MM.1S (cell line): ENCODE results near the gene CTU2.

Experiments
- DNase-seq: peaks from one replicate; pipeline ENCODE4 v3.0.0-alpha.2; 2015
- H2AFZ ChIP-seq: fragments of 300-600 bp; sonication (generic); 2 replicates; pipeline ENCODE4 v1.6.0; 2016; ENCODE audit warnings: antibody characterized with exemption, low read length
- H3F3A ChIP-seq: fragments of 300-600 bp; sonication (generic); 2 replicates; pipeline ENCODE4 v1.6.1; 2016; ENCODE audit warnings: mild to moderate bottlenecking, antibody characterized with exemption, low read length, moderate library complexity, mixed read lengths; ENCODE audit not compliant: insufficient read depth
- H3K27ac ChIP-seq: fragments of 300-600 bp; sonication (generic); 2 replicates; pipeline ENCODE4 v1.5.1; 2016; ENCODE audit warnings: mild to moderate bottlenecking, low read length
- H3K27me3 ChIP-seq: fragments of 300-600 bp; sonication (generic); replicated peaks from 2 replicates; pipeline ENCODE4 v1.6.0; 2016; ENCODE audit warnings: low read length; ENCODE audit not compliant: insufficient read depth
- H3K36me3 ChIP-seq: fragments of 300-600 bp; sonication (generic); replicated peaks from 2 replicates; pipeline ENCODE4 v1.6.1; 2016; ENCODE audit warnings: mild to moderate bottlenecking, low read length, mixed read lengths; ENCODE audit not compliant: insufficient read depth
- H3K4me1 ChIP-seq: fragments of 300-600 bp; sonication (generic); 2 replicates; pipeline ENCODE4 v1.6.1; 2016; ENCODE audit warnings: low read length, mixed read lengths
- H3K4me2 ChIP-seq: fragments of 300-600 bp; sonication (generic); 2 replicates; pipeline ENCODE4 v1.6.0; 2016; ENCODE audit warnings: low read depth, low read length
- H3K4me3 ChIP-seq: fragments of 300-600 bp; sonication (generic); 2 replicates; pipeline ENCODE4 v1.5.1; 2016; ENCODE audit warnings: low read length, mixed read lengths
- H3K79me2 ChIP-seq: fragments of 300-600 bp; sonication (generic); 2 replicates; pipeline ENCODE4 v1.6.1; 2016; ENCODE audit warnings: mixed run types, low read length, mixed read lengths
- H3K9ac ChIP-seq: fragments of 300-600 bp; sonication (generic); 2 replicates; pipeline ENCODE4 v1.6.1; 2016; ENCODE audit warnings: low read length, mixed read lengths
- H3K9me2 ChIP-seq: fragments of 300-600 bp; sonication (generic); replicated peaks from 2 replicates; pipeline ENCODE4 v1.6.1; 2016; ENCODE audit warnings: mild to moderate bottlenecking, low read length, mixed read lengths; ENCODE audit not compliant: insufficient read depth
- H3K9me3 ChIP-seq: fragments of 300-600 bp; sonication (generic); replicated peaks from 2 replicates; pipeline ENCODE4 v1.6.1; 2016; ENCODE audit warnings: mild to moderate bottlenecking, low read length, mixed read lengths; ENCODE audit not compliant: insufficient read depth
- H4K20me1 ChIP-seq: fragments of 300-600 bp; sonication (generic); 2 replicates; pipeline ENCODE4 v1.6.1; 2016; ENCODE audit warnings: mild to moderate bottlenecking, low read length, moderate library complexity, mixed read lengths; ENCODE audit not compliant: insufficient read depth
- EZH2 ChIP-seq: fragments of 300-600 bp; sonication (generic); optimal IDR thresholded peaks from 2 replicates; pipeline ENCODE3; 2017; ENCODE audit warnings: low read depth, mild to moderate bottlenecking, antibody characterized with exemption, low read length, mixed read lengths
- EZH2phosphoT487 ChIP-seq: fragments of 300-600 bp; sonication (generic); IDR thresholded peaks from 2 replicates; pipeline ENCODE4 v1.6.1; 2018; ENCODE audit warnings: antibody characterized with exemption, low read length
- TF ChIP-seq, protein P1 (sequence below): fragments of 300-600 bp; sonication (generic); IDR thresholded peaks from 2 replicates; pipeline ENCODE4 v1.5.1; 2016; ENCODE audit warnings: antibody characterized with exemption, low read length, mixed read lengths

Gene CTU2

DNA sequence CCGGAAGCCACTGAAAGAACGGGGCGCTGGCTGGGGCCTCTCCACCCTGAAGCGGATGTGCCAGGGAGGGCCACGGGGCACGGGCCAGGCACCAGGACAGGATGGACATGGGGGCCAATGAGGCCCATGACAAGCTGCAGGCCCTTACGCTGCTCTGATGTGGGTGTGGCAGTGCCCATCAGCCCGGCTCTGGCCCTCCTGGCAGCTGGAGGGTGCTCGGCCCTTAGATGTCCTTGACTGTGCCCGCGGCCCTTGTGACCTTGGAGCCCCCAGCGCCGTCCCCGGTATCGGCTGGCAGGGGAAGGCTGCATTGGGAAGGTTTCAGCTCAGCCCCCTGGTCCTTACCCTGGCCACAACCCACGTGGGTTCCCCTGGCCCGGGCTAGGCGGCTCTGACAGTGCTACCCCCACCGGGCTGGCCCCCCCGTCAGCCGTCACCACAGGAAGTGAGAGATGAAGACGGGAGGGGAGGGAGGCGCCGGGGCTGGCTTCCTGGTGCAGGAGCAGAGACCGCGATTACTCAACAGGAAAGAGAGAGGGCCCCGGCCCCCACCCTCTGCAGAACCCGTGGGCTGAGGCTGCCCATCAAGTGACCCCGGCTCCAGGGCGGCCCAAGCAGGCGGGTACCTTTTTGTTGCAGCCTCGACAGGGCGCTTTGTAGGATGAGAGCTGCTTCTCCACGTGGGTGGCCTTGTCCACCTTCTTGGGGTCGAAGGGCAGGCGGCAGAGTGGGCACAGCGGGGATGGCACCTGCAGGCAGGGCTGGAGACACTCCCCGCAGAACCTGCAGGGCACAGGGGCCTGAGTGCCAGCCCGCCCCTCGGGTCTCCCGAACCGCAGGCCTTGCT lies 5.4 kb upstream of the CTU2 start:
- Histone ChIP-seq H3K4me2 (peak overlapping the region; percentile 76), H3K27ac (peak overlapping the region; percentile 69), H3K9me2 (no peaks in the 10 kb centered on the region), H3K9me3 (no peaks in the 10 kb centered on the region), H3K36me3 (no peaks in the 10 kb centered on the region), H2AFZ (no peak overlapping the region), H3K4me3 (peak overlapping the region; percentile 52), H3F3A (no peaks in the 10 kb centered on the region; the same call in 1 of the 2 replicates), H3K79me2 (peaks cover 29% of the 10 kb centered on the region), H3K9ac (peak overlapping the region; percentile 62), H4K20me1 (no peaks in the 10 kb centered on the region), H3K27me3 (no peaks in the 10 kb centered on the region), H3K4me1 (peaks cover 13% of the 10 kb centered on the region)
- no peak for TF ChIP-seq EZH2phosphoT487
- TF ChIP-seq, protein P1, sequence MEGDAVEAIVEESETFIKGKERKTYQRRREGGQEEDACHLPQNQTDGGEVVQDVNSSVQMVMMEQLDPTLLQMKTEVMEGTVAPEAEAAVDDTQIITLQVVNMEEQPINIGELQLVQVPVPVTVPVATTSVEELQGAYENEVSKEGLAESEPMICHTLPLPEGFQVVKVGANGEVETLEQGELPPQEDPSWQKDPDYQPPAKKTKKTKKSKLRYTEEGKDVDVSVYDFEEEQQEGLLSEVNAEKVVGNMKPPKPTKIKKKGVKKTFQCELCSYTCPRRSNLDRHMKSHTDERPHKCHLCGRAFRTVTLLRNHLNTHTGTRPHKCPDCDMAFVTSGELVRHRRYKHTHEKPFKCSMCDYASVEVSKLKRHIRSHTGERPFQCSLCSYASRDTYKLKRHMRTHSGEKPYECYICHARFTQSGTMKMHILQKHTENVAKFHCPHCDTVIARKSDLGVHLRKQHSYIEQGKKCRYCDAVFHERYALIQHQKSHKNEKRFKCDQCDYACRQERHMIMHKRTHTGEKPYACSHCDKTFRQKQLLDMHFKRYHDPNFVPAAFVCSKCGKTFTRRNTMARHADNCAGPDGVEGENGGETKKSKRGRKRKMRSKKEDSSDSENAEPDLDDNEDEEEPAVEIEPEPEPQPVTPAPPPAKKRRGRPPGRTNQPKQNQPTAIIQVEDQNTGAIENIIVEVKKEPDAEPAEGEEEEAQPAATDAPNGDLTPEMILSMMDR, result no peak
- TF ChIP-seq EZH2, result no peak
- peak; percentile 81 for DNase-seq

DNA sequence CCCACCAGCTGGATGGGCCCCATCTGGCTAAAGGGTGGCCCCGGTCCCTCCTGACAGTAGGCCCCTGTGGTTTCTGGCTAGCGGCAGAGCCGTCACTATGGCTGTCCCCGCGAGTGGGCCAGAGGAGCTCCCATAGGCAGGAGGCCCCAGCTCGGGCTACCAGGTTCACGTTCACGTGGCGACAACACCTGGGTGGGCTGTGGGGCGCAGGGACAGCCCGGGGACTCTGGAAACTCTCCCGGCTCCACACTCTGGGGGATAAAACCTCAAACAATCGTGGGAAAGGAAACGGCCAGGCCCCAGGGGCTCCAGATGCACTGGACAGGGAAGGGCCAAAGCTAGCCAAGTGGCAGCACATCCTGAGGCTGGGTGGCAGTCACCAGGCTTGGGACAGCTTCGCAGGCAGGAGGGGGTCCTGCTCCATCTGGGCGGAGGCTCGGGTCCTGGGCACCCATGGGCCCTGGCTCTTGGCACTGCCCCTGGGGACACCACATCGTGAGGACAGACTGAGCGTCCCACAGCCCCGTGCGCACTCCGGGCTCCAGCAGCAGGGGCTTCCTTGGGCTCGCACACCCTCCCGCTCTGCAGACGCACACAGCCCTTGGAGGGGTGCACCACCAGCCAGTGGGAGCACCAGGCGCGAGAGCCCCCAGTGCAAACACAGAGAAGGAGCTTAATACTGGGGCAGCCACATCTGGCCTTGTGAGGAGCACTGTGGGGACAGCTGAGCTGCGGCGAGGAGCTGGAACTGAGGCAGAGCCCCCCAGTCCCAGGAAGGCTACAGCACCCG lies 4.5 kb upstream of the CTU2 start:
- Histone ChIP-seq H4K20me1 (no peaks in the 10 kb centered on the region), H3K27me3 (no peaks in the 10 kb centered on the region), H3K27ac (peak overlapping the region; percentile 10; the same call in 1 of the 2 replicates), H3K9me2 (no peaks in the 10 kb centered on the region), H3K79me2 (peaks cover 29% of the 10 kb centered on the region), H3K4me1 (peaks cover 13% of the 10 kb centered on the region), H3F3A (peaks cover 3% of the 10 kb centered on the region; the same call in 1 of the 2 replicates), H3K9me3 (no peaks in the 10 kb centered on the region), H3K36me3 (no peaks in the 10 kb centered on the region), H2AFZ (no peak overlapping the region), H3K9ac (no peak overlapping the region), H3K4me2 (peak overlapping the region; percentile 76), H3K4me3 (peak overlapping the region; percentile 52; the same call in 1 of the 2 replicates)
- no peak for DNase-seq
- TF ChIP-seq EZH2 (no peak), EZH2phosphoT487 (no peak)
- TF ChIP-seq, protein P1, result no peak

DNA sequence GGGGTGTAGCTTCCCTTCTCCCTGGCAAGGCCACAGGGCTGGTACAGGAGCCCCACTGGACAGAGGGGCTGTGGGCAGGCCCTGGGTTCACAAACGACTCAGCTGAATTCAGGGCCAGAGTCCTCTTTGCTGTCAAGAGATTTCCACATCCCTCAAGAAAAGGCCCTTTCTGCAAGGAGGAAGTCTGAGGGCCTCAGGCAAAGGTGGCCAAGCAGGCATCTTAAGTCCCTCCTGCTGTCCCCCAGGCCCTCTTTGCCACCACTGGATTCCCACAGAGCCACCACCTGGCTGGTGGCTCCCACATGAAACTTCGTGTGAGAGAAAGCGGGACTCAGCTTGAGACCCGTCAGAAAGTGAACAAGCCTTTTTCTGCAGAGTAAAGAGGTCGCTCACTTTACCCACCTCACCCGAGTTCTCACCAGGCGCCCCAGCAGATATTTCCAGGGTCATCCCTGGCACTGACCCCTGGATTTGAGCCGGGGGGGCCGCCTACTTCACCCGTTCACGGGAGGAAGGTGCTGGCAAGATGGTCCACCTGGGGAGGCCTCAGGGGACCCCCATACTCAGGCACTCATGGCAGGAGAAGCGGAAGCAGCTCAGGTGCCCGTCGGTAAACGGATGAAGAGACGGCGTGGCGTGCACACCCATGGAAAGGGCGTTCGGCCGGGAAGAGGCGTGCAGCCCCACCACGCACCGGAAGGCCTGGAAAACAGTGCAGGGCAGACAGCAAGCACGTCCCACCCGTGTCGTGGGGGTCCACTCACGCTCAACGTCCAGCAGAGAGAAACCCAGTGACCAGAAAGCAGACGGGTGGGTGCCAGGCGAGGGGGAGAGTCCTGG lies 3.7 kb upstream of the CTU2 start:
- Histone ChIP-seq H3K27ac (no peak overlapping the region), H3K79me2 (peaks cover 29% of the 10 kb centered on the region)

More for the DNA sequence above, 3.7 kb upstream of the CTU2 start:
- peaks cover 7% of the 10 kb centered on the region; the same call in 1 of the 2 replicates for H3F3A ChIP-seq
- no peaks in the 10 kb centered on the region for H4K20me1 ChIP-seq
- peaks cover 13% of the 10 kb centered on the region for H3K4me1 ChIP-seq
- no peak overlapping the region for H3K4me3 ChIP-seq
- no peak overlapping the region for H2AFZ ChIP-seq
- H3K36me3 ChIP-seq, result no peaks in the 10 kb centered on the region
- DNase-seq, result no peak
- no peak overlapping the region for H3K9ac ChIP-seq
- H3K27me3 ChIP-seq, result no peaks in the 10 kb centered on the region
- no peaks in the 10 kb centered on the region for H3K9me2 ChIP-seq
- no peak overlapping the region for H3K4me2 ChIP-seq
- no peaks in the 10 kb centered on the region for H3K9me3 ChIP-seq
- TF ChIP-seq, protein P1, result no peak
- TF ChIP-seq EZH2phosphoT487 (no peak), EZH2 (no peak)
